NT2/D1 (cell line): ENCODE data around the gene VTN.

Source experiments
- YY1 ChIP-seq: IDR thresholded peaks from 2 replicates; pipeline ENCODE4 v1.6.1; 2011; ENCODE audit not compliant: insufficient read length, insufficient read depth
- ZNF274 ChIP-seq: IDR thresholded peaks from 2 replicates; pipeline ENCODE4 v1.6.1; 2011; ENCODE audit warnings: mild to moderate bottlenecking, low read depth, low read length

GRCh38 chr17:28324267-28324745 lies 45.8 kb downstream of the VTN start:
- no peak for TF ChIP-seq ZNF274
- no peak for TF ChIP-seq YY1
